Stomach (tissue), 4 donors: ENCODE results near the gene NEBL.

Experiments
- CTCF ChIP-seq, 7 experiments: fragments of 450-650 bp in 4 of 7; fragments of 200-600 bp in 3 of 7; sonication (generic) in 3 of 7; IDR thresholded peaks; one replicate each; pipeline ENCODE4 v1.5.1; 2016 to 2019; ENCODE audit warnings: antibody characterized with exemption in 7 of 7, control low read depth in 2 of 7, mild to moderate bottlenecking in 1 of 7
- EP300 ChIP-seq: sonication (generic); formaldehyde crosslinking; IDR thresholded peaks from one replicate; pipeline ENCODE4 v1.6.1; 2017; ENCODE audit warnings: antibody characterized with exemption

GRCh38 chr10:20891338-20891714 is 5.8 kb downstream of the NEBL start:
- TF ChIP-seq CTCF (IDR thresholded peaks at IDR 0.05) (no peak), EP300 (no peak)
